Measurements from ENCODE around the gene RBFOX2.

RBFOX2 gene

DNA sequence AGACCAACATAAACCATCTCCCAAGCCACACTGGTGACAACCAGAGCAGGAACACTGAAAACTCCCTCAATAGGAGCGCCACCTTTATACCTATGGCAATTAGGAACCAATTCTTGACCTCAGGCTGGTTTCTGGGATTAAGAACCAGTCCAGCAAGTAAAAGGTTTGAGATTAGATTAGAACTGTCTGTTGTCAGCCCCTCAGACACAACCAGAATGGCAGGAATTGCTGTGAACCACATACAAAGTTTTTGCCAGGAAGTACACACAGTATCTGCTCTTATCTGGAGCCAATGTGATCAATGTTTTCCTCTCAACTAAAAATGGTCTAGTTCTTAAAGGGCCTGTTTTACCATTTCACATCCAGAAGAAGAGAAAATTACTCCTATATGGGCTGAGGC is 55.2 kb downstream of the RBFOX2 start:
- DNase-seq (ENCODE audit: low read depth), result no peak

DNA sequence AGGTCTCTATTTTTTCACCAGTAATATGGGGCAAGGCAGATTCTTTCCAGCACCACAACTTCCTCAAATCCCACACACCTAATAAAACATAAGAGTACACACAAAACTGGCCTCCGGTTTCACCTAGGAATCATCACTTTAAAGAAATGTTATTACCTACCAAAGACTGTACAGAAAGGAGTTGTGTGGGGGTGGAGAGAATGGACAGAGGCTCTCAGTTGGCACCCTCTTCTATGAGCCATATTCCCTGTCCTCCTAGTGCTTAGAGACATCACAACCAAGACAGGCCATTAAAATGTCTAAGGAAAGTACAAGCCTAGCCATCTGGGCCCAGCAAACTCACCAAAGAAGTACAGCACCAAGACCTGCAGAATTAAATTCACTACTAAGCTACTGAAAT is 56.1 kb downstream of the RBFOX2 start:
- no peak for DNase-seq (ENCODE audit: low read depth)

GRCh38 chr22:35971456-35972119 is 57.0 kb downstream of the RBFOX2 start:
- DNase-seq (ENCODE audit: low read depth), result no peak

- no peak for DNase-seq (ENCODE audit: low read depth)
Measured at GRCh38 chr22:35970616-35971455, 57.8 kb downstream of the RBFOX2 start.

DNA sequence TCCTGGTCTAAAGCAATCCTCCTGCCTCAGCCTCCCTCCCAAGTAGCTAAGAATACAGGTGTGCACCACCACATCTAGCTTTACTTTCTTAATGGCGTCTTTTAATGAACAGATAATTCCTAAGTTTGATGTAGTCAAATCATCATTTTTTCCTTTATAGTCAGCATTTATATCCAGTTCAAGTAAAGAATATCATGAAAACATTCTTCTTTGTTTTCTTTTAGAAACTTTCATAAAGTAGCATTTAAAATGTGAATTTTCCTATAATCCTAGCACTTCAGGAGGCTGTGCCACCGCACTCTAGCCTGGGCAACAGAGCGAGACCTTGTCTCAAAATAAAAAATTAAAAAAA is 61.6 kb downstream of the RBFOX2 start:
- no peak for DNase-seq (ENCODE audit: low read depth)

DNA sequence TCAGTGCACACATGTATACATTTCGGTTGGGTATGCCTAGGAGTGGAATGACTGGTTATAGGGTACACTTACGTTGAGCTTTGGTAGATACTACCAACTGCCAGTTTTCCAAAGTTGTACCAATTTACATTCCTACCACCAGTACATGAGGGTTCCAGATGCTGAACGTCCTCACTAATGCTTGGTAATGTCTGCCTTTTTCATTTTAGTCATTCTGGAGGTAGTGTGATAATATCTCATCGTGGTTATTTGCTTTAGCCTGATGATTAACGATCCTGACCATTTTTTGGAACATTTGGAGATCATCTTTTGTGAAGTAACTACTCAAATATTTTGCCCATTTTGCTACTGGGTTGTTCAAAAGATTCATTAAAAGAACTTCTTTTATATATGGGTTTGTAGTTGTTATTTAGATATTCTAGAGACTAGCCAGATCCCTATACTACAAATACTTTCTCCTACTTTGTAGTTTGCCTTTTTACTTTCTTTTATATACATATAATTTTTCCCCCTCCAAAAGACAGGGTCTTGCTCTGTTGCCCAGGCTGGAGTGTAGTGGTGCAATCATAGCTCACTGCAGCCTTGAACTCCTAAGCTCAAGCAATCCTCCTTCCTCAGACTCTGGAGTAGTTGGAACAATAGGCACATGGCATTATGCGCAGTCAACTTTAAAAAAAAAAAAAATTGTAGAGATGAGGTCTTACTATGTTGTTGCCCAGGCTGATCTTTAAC is 62.1 kb downstream of the RBFOX2 start:
- DNase-seq (ENCODE audit: low read depth), result no peak

DNA sequence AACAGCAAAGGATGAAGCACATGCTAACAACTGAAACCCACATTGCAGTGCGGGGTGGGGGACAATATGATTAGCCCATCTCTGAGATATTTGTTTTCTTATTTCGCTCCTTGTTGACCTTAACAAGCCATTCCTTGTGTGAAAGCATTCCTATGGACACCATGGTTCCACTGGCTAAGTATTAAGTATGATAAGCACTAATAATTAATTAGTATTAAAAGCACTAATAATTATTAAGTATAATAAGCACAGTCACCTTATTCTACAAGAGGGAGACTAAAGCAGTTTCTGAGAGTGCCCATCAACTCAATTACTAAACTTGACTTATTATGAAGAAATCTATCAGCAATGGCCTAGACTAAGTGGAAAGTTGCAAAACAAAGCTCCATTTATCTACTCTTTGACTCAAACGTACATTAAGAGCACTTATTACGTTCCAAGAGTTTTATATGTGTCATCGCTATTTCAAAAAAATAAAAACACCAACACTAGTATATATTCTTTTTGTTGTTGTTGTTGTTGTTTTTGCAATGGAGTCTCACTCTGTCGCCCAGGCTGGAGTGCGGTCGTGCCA is 65.3 kb downstream of the RBFOX2 start:
- DNase-seq (ENCODE audit: low read depth), result no peak

GRCh38 chr22:35961480-35962295 is 66.9 kb downstream of the RBFOX2 start:
- DNase-seq (ENCODE audit: low read depth), result no peak

GRCh38 chr22:35960854-35961253 is 67.8 kb downstream of the RBFOX2 start:
- no peak for DNase-seq (ENCODE audit: low read depth)

DNA sequence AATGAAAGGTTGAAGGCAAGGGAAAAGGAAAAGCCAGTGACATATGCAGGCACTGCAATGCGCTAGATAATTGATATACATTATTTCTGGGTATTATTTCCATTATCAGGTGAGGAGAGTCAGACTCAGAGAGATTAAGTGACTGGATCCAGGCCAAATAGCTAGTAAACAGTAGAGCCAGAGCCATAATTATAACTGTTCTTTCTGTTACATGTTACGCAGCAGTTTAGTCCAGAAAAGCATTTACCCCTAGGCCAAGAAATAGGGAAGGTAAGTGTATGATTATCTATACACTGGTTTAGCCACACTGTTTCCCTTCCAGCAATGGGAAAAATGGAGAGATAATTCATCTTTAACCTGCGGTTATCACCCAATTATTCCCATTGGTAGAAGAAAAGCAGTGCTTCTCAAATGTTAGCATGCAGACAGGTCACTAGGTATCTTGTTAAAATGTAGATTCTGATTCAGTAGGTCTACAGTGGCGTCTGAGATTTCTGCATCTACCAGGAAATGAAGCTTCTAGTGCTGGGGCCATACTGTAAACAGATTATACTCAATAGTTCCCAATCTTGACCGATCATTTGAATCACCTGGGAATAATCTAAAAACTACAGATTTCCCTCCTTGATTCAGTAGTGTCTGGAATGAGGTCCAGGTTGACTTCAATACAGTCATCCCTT is 69.4 kb downstream of the RBFOX2 start:
- no peak for DNase-seq (ENCODE audit: low read depth)

DNA sequence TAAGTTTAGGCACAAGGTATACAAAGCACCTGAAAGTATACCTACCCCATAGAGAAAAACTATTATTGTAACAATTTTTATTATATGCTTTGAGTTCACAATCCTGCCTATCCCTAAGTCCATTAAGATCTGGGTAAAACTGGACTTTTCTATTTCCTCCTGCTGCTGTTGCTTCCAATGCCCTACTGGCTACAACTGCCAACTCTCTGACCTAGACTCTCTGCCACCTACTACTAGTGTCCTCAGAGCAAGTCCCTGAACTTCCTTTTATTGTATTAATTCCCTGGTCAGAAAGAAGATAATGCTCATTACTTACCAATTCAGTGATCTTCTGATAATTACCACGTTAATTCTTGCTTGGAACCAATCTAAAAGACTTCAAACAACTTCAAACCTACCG is 70.3 kb downstream of the RBFOX2 start:
- DNase-seq (ENCODE audit: low read depth), result no peak

DNA sequence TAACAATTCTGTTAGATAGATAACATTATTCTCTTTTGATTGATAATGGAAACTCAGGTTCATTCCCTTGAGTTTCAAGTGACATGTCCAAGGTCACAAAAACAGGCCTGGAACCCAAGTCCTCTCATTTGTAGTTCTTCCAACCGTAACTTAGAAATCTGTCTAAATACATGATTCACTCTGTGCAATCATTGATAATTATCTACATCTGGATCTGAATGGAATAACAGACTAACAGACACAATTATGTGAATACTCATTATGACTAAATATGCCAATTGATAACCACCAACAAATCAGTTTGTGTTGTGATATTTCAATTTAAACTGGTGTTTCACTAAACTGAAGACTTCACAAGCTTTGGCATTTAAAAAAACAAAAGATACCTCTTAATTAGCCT is 71.0 kb downstream of the RBFOX2 start:
- no peak for DNase-seq (ENCODE audit: low read depth)

DNA sequence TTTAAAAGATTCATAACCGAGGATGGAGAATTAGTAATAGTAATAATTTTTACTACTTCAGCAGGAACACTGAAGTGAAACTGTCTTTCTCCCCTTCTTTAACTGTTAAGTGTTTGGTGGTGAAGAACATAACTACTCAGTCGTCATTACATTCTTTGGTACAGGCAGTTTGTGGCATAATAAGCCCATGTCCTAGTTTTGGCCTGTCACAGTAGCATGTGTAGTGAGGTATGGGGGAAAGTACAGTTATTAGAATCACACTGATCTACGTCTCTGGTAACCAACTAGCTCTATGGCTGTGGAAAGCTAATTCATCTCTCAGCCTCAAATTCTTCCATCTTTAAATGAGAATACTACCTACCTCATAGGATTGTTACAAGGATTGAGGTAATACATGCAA is 71.8 kb downstream of the RBFOX2 start:
- DNase-seq (ENCODE audit: low read depth), result no peak

DNA sequence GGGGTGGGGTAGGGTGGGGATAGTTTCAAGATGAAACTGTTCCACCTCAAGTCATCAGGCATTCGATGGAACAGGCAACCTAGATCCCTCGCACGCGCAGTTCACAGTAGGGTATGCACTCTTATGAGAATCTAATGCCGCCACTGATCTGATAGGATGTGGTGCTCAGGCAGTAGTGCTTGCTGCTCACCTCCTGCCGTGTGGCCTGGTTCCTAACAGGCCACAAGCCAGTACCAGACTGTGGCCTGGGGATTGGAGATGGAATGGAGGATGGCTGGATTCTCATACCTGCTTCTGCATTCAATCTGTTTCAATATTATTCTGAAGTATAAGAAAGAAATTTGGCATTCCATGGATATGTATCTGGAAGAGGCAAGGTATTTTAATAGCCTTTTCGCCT is 73.1 kb downstream of the RBFOX2 start:
- DNase-seq (ENCODE audit: low read depth), result no peak

DNA sequence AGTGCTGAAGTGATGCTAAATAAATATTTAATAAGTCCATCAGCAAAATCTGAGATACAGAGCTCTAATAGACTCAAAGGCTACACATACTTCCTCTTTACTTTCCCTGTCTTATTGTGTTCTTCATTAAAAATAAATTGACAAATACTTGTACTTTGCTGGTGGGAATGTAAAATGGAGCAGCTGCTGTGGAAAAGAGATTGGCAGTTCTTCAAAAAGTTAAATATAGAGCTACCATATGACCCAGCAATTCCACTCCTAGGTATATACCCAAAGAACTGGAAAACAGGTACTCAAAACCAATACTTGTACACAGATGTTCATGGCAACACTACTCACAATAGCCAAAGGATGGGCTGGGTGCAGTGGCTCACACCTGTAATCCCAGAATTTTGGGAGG is 76.0 kb downstream of the RBFOX2 start:
- no peak for DNase-seq (ENCODE audit: low read depth)

GRCh38 chr22:35950262-35950661 is 78.4 kb downstream of the RBFOX2 start:
- no peak for DNase-seq (ENCODE audit: low read depth)

- DNase-seq (ENCODE audit: low read depth), result no peak
Measured at GRCh38 chr22:35949243-35949642, 79.4 kb downstream of the RBFOX2 start.

- no peak for DNase-seq (ENCODE audit: low read depth)
Measured at GRCh38 chr22:35947794-35948425, 80.7 kb downstream of the RBFOX2 start.

GRCh38 chr22:35944458-35944857 is 84.2 kb downstream of the RBFOX2 start:
- DNase-seq (ENCODE audit: low read depth), result no peak

DNA sequence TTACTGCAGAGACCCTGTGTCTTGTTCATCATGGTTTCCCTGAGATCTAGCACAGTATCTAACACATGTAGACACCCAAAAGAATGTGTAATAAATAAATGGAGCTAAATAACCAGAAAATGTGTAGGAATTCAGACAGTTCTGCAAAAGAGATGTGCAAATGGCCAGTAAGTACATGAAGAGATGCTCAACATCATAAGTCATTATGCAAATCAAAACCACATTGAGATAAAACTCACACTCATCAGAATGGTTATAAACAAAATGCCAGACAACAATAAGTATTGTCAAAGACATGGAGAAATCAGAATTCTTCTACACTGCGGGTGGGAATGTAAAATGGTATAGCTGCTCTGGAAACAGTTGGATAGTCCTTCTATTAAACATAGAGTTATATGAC is 88.5 kb downstream of the RBFOX2 start:
- no peak for DNase-seq (ENCODE audit: low read depth)

DNA sequence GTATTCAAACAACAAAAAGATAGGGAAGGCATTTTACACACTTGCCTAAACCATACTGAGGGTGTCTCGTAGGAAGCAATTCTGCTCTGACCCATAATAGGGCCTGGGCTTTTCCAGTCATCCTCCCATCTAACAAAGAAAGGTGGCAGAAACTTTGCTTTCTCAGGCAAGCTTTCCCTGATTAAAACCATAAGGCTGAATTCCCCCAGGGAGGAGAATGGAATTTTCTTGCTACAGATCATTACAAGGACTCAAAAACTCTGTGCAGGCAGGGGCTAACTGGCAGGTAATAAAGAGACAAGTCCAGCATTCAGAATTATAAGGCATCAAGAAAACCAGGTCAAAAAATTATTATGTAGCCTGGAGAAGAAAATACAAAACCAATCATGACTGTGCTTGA is 90.4 kb downstream of the RBFOX2 start:
- DNase-seq (ENCODE audit: low read depth), result no peak

Data from stimulated activated CD8-positive, alpha-beta memory T cell treated with anti-CD3 and anti-CD28 coated beads, Interleukin-12 subunit alpha, Interleukin-12 subunit beta, amount 100 ng/mL, for 4 hours (primary cell).